Measurements from ENCODE around the gene DHRS2. TPM values are rescaled to one million over a fixed set of nuclear protein-coding genes. Genes with fewer than 3 reads are reported as not detected.

The DHRS2 gene
- polyA plus RNA-seq, 2 of the 4 experiments (the other 2 are of a cell fraction): 2.3 to 10.7 TPM

GRCh38 chr14:23641180-23641914 is 5.2 kb downstream of the DHRS2 start:
- WGBS (ENCODE audit: missing lambda C conversion rate): 86% methylated on average over 4 of the region's 4 CpGs
- Histone ChIP-seq H3K27ac (no peak overlapping the region), H3K9me3 (0 out of 3 replicates have a peak, but pooled peaks cover 2% of the 10 kb centered on the region), H3K4me2 (no peak overlapping the region), H3K4me3 (no peak overlapping the region), H3K4me1 (no peaks in the 10 kb centered on the region)
- ChIA-PET POLR2A (no interaction called here), CTCF (interaction anchor here (1.1 to 3.8 kb wide), 5 partner anchors 10 to 294 kb away, joined by 3 to 38 read pairs (median 4); no protein-coding TSS in a partner anchor)
- DNase-seq (ENCODE audit: low read depth in 1 of 2, low spot score in 1 of 2): no peak
- TF ChIP-seq CHD2 (IDR thresholded peaks at IDR 0.05; ENCODE audit: low read length, partially characterized antibody) (no peak), PHF8 (IDR thresholded peaks at IDR 0.05; ENCODE audit: borderline replicate concordance, low read depth) (no peak)
- ATAC-seq: no peak
- no peak for FAIRE-seq

- no peak for ATAC-seq
Observed at GRCh38 chr14:23641915-23642588, 5.9 kb downstream of the DHRS2 start.

GRCh38 chr14:23643533-23644194 is 7.5 kb downstream of the DHRS2 start:
- ATAC-seq (no peak), FAIRE-seq (no peak), DNase-seq (ENCODE audit: low read depth in 1 of 2, low spot score in 1 of 2) (no peak)
- ChIA-PET CTCF (interaction anchor here (10.2 kb wide), 1 partner anchor 11 kb away, joined by 71 read pairs; the partner anchor contains the start of gene DHRS2), POLR2A (no interaction called here)
- Histone ChIP-seq H3K9me3 (no peaks in the 10 kb centered on the region), H3K4me1 (peaks cover 10% of the 10 kb centered on the region), H3K4me2 (no peak overlapping the region), H3K4me3 (no peak overlapping the region), H3K27ac (no peak overlapping the region)
- WGBS (ENCODE audit: missing lambda C conversion rate): 57% methylated on average over 3 of the region's 3 CpGs
- no peak for TF ChIP-seq RFX5 (IDR thresholded peaks at IDR 0.05)
- no peak for TF ChIP-seq BCL3 (IDR thresholded peaks at IDR 0.05)
- no peak for TF ChIP-seq USF2 (IDR thresholded peaks at IDR 0.05)
- TF ChIP-seq NR3C1 (IDR thresholded peaks at IDR 0.05): no peak
- TF ChIP-seq EHMT2 (IDR thresholded peaks at IDR 0.05; ENCODE audit: low read depth): no peak
- TF ChIP-seq ZSCAN20 (CRISPR knock-in tag; IDR thresholded peaks at IDR 0.05): no peak
- TF ChIP-seq ELK1 (IDR thresholded peaks at IDR 0.05; ENCODE audit: low read depth, low read length): no peak
- TF ChIP-seq EP300 (IDR thresholded peaks at IDR 0.05): no peak

More at GRCh38 chr14:23641915-23642588, 5.9 kb downstream of the DHRS2 start:
- DNase-seq (ENCODE audit: low read depth in 1 of 2, low spot score in 1 of 2) (no peak), FAIRE-seq (no peak)
- CTCF ChIA-PET: interaction anchor here (1.1 to 3.8 kb wide), 4 partner anchors 10 to 293 kb away, joined by 3 to 38 read pairs (median 4); no protein-coding TSS in a partner anchor
- H3K9me3 ChIP-seq: no peaks in the 10 kb centered on the region
- no peak for TF ChIP-seq KDM5A (IDR thresholded peaks at IDR 0.05)
- no peak for TF ChIP-seq E2F6 (IDR thresholded peaks at IDR 0.05; ENCODE audit: borderline replicate concordance, low read depth)
- no peak for TF ChIP-seq CEBPB (IDR thresholded peaks at IDR 0.05)
- no peak for TF ChIP-seq FOXS1 (CRISPR knock-in tag; IDR thresholded peaks at IDR 0.05)
- TF ChIP-seq POLR2A (IDR thresholded peaks at IDR 0.05; ENCODE audit: low read length): no peak
- no peak for TF ChIP-seq HOXB5 (CRISPR knock-in tag; IDR thresholded peaks at IDR 0.05)
- no peak for TF ChIP-seq RCOR1 (IDR thresholded peaks at IDR 0.05; ENCODE audit: low read depth, low read length)
- no peak for TF ChIP-seq RARB (CRISPR knock-in tag; IDR thresholded peaks at IDR 0.05)
- TF ChIP-seq MAZ (IDR thresholded peaks at IDR 0.05; ENCODE audit: borderline replicate concordance, low read depth, low read length): no peak
- no peak for TF ChIP-seq RNF2 (IDR thresholded peaks at IDR 0.05; ENCODE audit: borderline replicate concordance, low read depth)
- TF ChIP-seq JUN (IDR thresholded peaks at IDR 0.05): no peak
- TF ChIP-seq NR3C1 (IDR thresholded peaks at IDR 0.05): no peak
- TF ChIP-seq PHF8 (IDR thresholded peaks at IDR 0.05; ENCODE audit: borderline replicate concordance, low read depth): no peak
- no peak for TF ChIP-seq CHD4 (IDR thresholded peaks at IDR 0.05; ENCODE audit: borderline replicate concordance)
- no peak for TF ChIP-seq CTCF (IDR thresholded peaks at IDR 0.05)
- no peak for TF ChIP-seq CBX8 (IDR thresholded peaks at IDR 0.05)
- no peak for TF ChIP-seq RAD21 (conservative IDR thresholded peaks at IDR 0.05 in 1 of 2, IDR thresholded peaks at IDR 0.05 in 1 of 2)
- TF ChIP-seq HDAC2 (IDR thresholded peaks at IDR 0.05): no peak
- TF ChIP-seq HOXB13 (CRISPR knock-in tag; IDR thresholded peaks at IDR 0.05; ENCODE audit: low read depth): no peak
- TF ChIP-seq HOXA7 (CRISPR knock-in tag; IDR thresholded peaks at IDR 0.05): no peak
- H3K4me3 ChIP-seq: no peak overlapping the region
- H3K27ac ChIP-seq: no peak overlapping the region
- H3K4me2 ChIP-seq: no peak overlapping the region
- 63% methylated on average over 3 of the region's 3 CpGs for WGBS (ENCODE audit: missing lambda C conversion rate)
- peaks cover 3% of the 10 kb centered on the region for H3K4me1 ChIP-seq
- POLR2A ChIA-PET: no interaction called here
